HL-60 (cell line): ENCODE data around the gene TRIM63.

Experiments used
- POLR2AphosphoS5 ChIP-seq: IDR thresholded peaks from 2 replicates; pipeline ENCODE4 v1.6.1; 2012; ENCODE audit warnings: low read depth
- TF ChIP-seq, protein P1 (sequence below): IDR thresholded peaks from one replicate; pipeline ENCODE4 v1.5.1; 2011; ENCODE audit warnings: low read length, control low read depth, inconsistent platforms; ENCODE audit not compliant: insufficient read depth

DNA sequence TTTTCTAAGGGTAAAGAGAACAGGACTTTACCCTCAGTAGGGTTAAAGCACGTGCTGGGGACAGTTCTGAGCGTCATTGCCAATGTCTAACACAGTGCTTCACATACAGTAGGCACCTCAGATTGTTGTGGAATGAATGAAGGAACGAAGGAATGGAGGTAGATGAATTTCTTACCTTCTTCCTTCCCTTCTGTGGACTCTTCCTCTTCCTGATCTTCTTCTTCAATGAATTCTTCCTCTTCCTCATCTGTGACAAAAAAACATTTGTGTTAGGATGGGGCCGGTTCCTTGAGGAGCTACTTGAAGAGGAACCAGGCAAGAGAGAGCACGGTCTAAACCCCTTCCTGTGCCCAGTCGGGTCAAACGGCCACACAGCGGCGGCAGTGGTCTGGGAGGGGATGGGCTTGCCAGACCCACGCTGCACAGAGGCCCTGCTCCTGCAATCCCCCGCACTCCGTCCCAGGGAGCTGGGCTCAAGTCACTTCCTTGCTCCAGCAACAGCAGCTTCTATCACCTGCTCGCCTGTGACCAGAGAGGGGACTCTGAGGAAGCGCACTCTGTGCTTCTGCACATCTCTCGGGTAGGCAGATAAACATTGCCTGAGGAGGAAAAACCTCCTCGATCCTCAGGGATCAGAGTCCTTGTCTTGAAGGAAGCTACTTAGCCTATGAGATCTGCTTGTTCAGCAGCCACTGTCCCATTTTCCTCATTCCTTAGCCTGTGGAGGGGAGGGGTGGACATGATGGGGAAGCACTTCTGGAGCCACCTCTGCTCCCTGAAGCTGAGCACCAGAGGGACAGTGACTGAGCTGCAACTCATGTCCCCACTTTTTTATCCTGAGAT, 13.5 kb downstream of the TRIM63 start:
- TF ChIP-seq, protein P1, sequence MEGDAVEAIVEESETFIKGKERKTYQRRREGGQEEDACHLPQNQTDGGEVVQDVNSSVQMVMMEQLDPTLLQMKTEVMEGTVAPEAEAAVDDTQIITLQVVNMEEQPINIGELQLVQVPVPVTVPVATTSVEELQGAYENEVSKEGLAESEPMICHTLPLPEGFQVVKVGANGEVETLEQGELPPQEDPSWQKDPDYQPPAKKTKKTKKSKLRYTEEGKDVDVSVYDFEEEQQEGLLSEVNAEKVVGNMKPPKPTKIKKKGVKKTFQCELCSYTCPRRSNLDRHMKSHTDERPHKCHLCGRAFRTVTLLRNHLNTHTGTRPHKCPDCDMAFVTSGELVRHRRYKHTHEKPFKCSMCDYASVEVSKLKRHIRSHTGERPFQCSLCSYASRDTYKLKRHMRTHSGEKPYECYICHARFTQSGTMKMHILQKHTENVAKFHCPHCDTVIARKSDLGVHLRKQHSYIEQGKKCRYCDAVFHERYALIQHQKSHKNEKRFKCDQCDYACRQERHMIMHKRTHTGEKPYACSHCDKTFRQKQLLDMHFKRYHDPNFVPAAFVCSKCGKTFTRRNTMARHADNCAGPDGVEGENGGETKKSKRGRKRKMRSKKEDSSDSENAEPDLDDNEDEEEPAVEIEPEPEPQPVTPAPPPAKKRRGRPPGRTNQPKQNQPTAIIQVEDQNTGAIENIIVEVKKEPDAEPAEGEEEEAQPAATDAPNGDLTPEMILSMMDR, result no peak
- no peak for TF ChIP-seq POLR2AphosphoS5
